Measurements from ENCODE around the gene SEMA5A.

SEMA5A gene

DNA sequence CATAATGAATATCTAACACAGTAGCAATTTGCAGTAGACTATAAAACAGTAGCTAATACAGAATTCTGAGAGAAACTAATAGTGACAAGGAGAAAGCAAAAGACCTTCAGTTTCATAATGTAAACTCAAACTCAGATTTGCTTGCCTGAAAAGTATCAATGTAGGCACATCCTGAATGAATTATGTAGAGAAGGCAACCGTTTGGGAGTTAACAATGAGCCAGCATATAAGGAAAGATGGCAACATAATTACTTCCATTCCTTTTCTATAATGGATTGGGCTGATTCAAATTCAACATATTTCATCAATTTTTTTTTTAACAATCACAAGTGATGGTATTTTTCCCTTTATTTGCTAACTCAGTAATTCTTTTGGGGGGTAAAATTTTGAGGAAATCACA is 261.6 kb downstream of the SEMA5A start:
- TF ChIP-seq GATA1 (IDR thresholded peaks at IDR 0.05; ENCODE audit: low read depth, low read length): no peak

GRCh38 chr5:9283473-9283872 is 262.4 kb downstream of the SEMA5A start:
- no peak for TF ChIP-seq GATA1 (IDR thresholded peaks at IDR 0.05; ENCODE audit: low read depth, low read length)
- no peak for DNase-seq

More for the DNA sequence above, 261.6 kb downstream of the SEMA5A start:
- no peak for DNase-seq

DNA sequence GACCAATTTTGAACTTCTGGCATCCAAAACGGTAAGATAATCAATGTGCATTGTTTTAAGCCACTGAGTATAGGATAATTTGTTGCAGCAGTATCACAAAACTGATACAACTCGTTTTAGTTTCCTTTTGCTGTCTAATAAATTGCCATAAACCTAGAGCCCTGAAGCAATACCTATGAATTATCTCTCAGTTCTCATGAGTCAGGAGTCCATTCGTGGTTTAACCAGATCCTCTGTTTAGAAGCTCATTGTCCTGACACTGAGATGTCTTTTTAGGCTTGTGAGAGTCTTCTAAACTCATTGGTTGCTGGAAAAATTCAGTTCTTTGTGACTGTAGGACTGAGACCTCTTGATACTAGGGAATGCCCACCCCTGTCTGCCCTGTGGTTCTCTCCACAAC is 262.9 kb downstream of the SEMA5A start:
- no peak for DNase-seq
- no peak for TF ChIP-seq POLR2A (IDR thresholded peaks at IDR 0.05; ENCODE audit: low read length)
- TF ChIP-seq GATA1 (IDR thresholded peaks at IDR 0.05; ENCODE audit: low read depth, low read length): no peak

GRCh38 chr5:9282211-9282610 is 263.7 kb downstream of the SEMA5A start:
- TF ChIP-seq POLR2A (IDR thresholded peaks at IDR 0.05; ENCODE audit: low read length) (no peak), GATA1 (IDR thresholded peaks at IDR 0.05; ENCODE audit: low read depth, low read length) (no peak)
- DNase-seq: no peak

DNA sequence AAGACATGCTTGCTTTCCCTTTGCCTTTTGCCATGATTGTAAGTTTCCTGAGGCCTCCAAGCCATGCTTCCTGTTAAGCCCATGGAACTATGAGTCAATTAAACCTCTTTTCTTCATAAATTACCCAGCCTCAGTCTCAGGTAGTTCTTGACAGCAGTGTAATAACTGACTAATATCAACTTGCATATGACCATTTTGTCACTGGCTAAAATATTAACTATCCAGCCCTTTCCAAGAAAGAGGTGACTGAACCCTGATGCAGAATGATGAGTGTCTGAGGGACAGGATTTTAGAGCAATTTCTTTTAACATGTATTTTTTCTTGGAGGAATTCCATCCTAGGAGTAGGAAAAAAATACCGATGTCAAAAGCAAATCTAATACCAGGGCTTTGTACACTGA is 266.1 kb downstream of the SEMA5A start:
- TF ChIP-seq POLR2A (IDR thresholded peaks at IDR 0.05; ENCODE audit: low read length) (no peak), GATA1 (IDR thresholded peaks at IDR 0.05; ENCODE audit: low read depth, low read length) (no peak)
- DNase-seq: no peak

GRCh38 chr5:9278921-9279603 is 266.8 kb downstream of the SEMA5A start:
- TF ChIP-seq POLR2A (IDR thresholded peaks at IDR 0.05; ENCODE audit: low read length): no peak
- TF ChIP-seq GATA1 (IDR thresholded peaks at IDR 0.05; ENCODE audit: low read depth, low read length): no peak
- no peak for DNase-seq

DNA sequence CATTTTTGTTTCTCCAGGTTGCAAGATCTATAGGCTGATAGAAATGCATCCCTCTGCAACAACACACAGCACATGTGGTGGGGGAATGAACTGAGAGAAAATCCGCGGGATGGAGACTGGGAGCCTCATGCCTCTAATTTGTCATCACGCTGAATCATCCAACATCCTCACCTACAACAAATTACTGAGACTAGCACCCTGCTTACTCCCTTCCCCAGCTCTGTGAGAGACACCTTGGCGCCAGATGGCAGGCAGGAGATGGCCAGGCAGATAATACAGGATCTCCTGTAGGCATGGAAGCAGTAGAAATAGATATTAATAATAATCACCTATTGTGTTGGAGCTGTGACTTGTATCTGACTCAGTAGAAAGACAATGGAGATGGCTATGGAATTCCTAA is 276.9 kb downstream of the SEMA5A start:
- no peak for DNase-seq
- TF ChIP-seq GATA1 (IDR thresholded peaks at IDR 0.05; ENCODE audit: low read depth, low read length): no peak
- TF ChIP-seq POLR2A (IDR thresholded peaks at IDR 0.05; ENCODE audit: low read length): no peak

DNA sequence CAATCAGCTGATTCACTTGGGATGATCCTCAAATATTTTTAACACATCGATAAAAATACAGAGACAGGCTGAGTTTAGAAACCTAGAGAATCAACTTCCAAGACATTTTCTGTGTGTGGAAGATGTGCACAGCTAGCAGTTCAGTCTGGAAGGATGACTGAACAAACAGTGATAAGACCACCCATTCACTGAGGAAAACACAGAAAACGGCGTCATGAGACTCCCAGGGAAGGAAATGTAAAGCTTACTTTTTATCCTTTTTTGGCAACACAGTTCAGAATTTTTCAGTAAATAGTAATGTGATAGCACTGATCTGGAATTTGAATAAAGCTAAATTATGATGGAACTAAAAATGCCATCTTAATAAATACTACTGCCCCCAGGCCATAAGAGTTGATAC is 277.6 kb downstream of the SEMA5A start:
- DNase-seq: no peak
- TF ChIP-seq GATA1 (IDR thresholded peaks at IDR 0.05; ENCODE audit: low read depth, low read length): no peak
- TF ChIP-seq POLR2A (IDR thresholded peaks at IDR 0.05; ENCODE audit: low read length): no peak

DNA sequence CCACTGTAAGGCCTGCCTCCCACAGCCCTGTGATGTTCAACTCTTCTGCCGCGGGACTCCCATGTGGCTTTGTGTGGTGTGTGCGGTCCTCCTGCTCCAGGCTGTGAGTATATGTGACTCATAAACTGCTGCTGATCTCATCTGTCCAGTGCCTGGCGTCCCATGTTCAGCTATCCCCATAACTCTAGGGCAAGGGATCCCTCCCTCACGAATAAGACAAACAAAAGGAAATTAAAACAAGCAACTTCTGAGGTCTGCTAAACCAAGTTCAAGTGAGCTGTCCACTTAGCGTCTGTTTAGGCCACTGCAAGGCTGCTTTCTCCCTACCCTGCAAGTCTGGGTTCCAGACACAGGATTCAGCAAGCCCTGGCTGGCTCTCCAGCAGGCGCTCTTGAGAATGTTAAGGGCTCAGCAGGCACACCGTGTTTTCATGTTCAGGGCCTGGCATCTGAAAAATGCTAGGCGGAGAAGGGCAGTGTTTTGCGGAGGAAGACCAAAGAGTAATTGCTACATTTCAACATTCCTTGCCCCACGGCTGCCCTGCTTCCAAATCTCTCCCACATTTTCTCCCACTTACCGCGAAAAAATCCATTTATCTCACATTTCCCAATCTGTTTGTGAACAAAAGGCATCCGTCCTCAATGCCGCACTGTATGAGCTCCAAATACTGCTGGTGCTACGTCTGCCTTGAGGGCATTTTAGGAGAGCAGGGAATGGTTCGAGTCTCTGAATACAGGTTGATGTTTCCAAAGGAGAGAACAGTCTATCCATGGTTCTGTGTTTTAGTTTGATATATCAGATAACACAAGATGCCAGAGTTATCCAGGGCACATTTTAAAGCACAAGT is 280.2 kb downstream of the SEMA5A start:
- TF ChIP-seq GATA1 (IDR thresholded peaks at IDR 0.05; ENCODE audit: low read depth, low read length) (no peak), POLR2A (IDR thresholded peaks at IDR 0.05; ENCODE audit: low read length) (no peak)
- no peak for DNase-seq

GRCh38 chr5:9264301-9264700 is 281.6 kb downstream of the SEMA5A start:
- TF ChIP-seq POLR2A (IDR thresholded peaks at IDR 0.05; ENCODE audit: low read length): no peak
- no peak for TF ChIP-seq GATA1 (IDR thresholded peaks at IDR 0.05; ENCODE audit: low read depth, low read length)

DNA sequence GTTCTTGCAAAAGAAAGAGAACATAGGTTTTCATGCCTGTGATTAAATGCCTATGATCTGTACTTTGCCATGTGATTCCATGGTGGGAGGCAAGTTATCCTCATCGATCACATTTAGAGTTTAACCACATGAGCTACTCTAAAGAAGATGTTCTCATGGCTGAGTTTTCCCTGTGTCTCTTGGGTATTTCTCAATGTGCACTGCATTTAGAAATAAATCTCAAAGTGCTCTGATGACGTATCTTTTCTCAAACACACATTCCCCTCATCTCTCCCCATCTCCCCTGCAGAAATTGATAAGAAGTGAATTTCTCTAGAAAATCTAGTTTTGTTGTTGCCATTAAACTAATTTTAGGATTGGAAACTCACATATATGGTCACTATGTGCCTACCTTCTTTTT is 282.2 kb downstream of the SEMA5A start:
- TF ChIP-seq POLR2A (IDR thresholded peaks at IDR 0.05; ENCODE audit: low read length): no peak
- no peak for TF ChIP-seq GATA1 (IDR thresholded peaks at IDR 0.05; ENCODE audit: low read depth, low read length)
- DNase-seq: no peak

More at GRCh38 chr5:9264301-9264700, 281.6 kb downstream of the SEMA5A start:
- no peak for DNase-seq

- TF ChIP-seq GATA1 (IDR thresholded peaks at IDR 0.05; ENCODE audit: low read depth, low read length) (no peak), POLR2A (IDR thresholded peaks at IDR 0.05; ENCODE audit: low read length) (no peak)
- no peak for DNase-seq
Observed at GRCh38 chr5:9251379-9251980, 294.4 kb downstream of the SEMA5A start.

DNA sequence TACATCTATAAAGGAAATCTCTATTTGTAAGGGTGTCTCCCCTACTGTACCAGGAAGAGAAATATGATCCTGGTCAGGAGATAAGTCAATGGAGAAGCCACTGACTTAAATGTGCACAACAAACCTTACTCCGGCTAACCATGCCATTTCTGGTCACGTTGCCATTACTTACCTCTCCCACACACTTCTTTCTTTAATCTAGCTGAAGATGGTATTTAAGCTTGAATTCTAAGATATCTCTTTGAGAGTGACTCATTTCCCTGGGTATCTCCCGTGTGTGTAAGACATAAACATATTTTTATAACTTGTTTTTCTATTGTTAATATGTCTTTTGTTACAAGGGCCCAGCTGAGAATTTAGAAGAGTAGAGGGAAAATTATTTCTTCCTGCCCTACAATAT is 296.6 kb downstream of the SEMA5A start:
- TF ChIP-seq GATA1 (IDR thresholded peaks at IDR 0.05; ENCODE audit: low read depth, low read length): no peak
- TF ChIP-seq POLR2A (IDR thresholded peaks at IDR 0.05; ENCODE audit: low read length): no peak
- DNase-seq: no peak

GRCh38 chr5:9245071-9245470 is 300.8 kb downstream of the SEMA5A start:
- TF ChIP-seq GATA1 (IDR thresholded peaks at IDR 0.05; ENCODE audit: low read depth, low read length): no peak
- no peak for TF ChIP-seq POLR2A (IDR thresholded peaks at IDR 0.05; ENCODE audit: low read length)
- no peak for DNase-seq

Data from erythroblast (primary cell).